Cerebellar nuclear complex (tissue), 1 donor: ENCODE data around the gene TM9SF2.
"Not testable (repeated sequence)": the region's sequence is repeated elsewhere in the genome, so short reads cannot be mapped to it uniquely, and the experiment has no call there.

Source experiments
- DNase-seq, 2 experiments: peaks; one replicate each; lab custom pipeline; 2025; lab: John Stamatoyannopoulos, UW

TM9SF2 gene

DNA sequence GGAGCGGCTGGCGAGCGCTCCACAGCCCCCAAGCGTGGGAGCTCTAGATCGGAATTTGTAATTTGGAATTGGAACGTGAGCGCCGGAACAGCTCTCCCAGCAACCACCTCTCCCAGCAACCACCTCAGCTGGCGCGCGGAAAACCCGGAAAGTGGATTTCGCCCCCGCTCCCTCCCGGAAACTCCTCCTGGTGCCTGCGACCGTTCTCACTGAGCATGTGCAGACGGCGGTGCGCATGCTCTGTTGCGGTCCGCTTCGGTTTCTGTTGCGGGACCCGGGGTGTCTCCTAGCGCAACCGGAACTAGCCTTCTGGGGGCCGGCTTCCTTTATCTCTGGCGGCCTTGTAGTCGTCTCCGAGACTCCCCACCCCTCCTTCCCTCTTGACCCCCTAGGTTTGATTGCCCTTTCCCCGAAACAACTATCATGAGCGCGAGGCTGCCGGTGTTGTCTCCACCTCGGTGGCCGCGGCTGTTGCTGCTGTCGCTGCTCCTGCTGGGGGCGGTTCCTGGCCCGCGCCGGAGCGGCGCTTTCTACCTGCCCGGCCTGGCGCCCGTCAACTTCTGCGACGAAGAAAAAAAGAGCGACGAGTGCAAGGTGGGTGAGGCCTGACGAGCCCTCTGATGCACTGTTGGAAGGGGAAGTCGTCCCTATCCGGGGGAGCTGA, at the start of gene TM9SF2:
Gene TM9SF2 (plus strand): TSS at position 289 of the 664 bp plus-strand sequence. CDS start 135 bp downstream, at position 424.
- peak; percentile 60 to 73 for DNase-seq

DNA sequence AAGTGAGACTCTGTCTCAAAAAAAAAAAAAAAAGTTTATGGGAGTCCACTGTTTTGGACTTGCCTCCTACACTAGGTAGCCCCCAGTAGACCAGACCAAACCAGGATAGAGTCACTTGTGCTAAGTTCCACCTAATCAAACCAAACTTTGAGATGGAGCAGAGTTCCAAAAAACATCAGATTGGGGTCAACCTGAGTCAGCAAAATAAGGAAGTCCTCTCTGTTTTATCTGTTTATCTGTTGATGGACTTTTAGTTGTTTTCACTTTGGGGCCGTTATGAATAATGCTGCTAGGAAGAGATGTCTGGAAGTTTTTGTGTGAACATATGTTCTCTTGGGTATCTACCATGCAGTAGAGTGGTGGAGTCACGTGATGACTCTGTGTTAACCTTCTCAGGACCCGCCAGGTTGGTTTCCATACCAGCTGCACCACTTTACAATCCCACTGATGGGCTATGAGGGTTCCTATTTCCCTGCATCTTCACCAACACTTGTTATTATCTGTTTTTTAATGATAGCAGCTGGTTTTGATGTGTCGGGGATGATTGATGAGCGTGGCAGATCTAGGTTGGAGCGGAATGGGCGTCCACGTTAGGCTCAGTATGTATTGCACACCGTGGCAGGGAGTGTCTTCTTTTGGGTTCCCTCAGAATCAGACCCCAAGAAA, 46.6 kb upstream of the TM9SF2 start:
- no peak for DNase-seq

- no peak for DNase-seq
Measured at GRCh38 chr13:99459099-99459850, 42.0 kb upstream of the TM9SF2 start.

DNA sequence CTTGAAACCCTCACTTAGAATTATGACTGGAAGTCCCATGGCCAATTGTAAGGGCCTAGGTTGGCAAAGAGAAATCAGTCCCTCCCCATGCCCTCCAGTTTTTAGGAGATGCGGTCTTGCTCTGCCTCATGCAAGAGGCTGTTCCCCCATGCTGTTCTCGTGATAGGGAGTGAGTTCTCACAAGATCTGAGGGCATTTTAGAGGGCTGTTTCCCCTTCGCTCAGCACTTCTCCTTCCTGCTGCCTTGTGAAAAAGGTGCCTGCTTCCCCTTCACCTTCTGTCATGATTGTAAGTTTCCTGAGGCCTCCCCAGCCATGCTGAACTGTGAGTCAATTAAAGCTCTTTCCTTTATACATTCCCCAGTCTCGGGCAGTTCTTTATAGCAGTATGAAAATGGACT, 40.5 kb upstream of the TM9SF2 start:
- not testable (repeated sequence) for DNase-seq

GRCh38 chr13:99463646-99464397, 37.5 kb upstream of the TM9SF2 start:
- DNase-seq: no peak

DNA sequence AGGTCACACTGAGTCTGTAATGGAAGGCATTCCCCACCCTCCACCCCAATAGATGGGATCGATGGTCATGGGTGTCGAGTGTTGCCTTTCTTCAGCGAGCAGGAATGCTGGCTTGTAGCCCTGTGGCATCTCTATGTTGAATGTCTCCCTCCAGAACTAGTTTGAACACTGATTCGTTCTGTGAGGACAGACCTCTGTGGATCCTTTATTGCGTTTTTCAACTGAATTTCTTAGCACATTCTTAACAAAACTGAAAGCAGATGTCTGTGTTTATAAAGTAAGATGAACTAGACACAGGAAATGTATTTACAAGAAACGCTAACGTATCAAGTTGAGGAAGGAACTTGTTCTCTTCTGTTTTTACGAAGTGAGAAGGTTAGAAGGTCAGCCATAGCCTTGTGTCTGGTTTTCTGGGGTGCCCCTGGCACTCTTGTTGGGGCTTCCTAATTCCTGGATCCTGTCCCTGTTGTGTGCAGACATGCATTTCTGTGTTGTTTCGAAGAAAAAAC, 36.8 kb upstream of the TM9SF2 start:
- no peak for DNase-seq

GRCh38 chr13:99465454-99465853, 35.8 kb upstream of the TM9SF2 start:
- DNase-seq: no peak

GRCh38 chr13:99467764-99468163, 33.5 kb upstream of the TM9SF2 start:
- DNase-seq: no peak

GRCh38 chr13:99469041-99469440, 32.2 kb upstream of the TM9SF2 start:
- no peak for DNase-seq

DNA sequence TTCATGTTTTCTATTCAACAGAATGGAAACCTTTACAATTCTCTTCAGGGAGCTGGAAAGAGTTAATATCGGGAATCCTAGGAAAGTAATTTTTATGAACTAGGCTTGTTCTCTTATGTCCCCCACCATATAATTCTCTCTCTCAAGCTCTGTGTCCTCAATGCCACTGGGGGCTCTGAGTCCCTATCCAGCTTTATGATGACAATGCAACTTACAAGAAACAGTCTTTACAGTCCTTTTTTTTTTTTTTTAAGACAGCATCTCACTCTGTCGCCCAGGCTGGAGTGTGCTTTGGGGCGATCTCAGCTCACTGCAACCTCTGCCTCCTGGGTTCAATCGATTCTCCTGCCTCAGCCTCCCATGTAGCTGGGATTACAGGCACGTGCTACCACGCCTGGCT, 31.2 kb upstream of the TM9SF2 start:
- no peak for DNase-seq

DNA sequence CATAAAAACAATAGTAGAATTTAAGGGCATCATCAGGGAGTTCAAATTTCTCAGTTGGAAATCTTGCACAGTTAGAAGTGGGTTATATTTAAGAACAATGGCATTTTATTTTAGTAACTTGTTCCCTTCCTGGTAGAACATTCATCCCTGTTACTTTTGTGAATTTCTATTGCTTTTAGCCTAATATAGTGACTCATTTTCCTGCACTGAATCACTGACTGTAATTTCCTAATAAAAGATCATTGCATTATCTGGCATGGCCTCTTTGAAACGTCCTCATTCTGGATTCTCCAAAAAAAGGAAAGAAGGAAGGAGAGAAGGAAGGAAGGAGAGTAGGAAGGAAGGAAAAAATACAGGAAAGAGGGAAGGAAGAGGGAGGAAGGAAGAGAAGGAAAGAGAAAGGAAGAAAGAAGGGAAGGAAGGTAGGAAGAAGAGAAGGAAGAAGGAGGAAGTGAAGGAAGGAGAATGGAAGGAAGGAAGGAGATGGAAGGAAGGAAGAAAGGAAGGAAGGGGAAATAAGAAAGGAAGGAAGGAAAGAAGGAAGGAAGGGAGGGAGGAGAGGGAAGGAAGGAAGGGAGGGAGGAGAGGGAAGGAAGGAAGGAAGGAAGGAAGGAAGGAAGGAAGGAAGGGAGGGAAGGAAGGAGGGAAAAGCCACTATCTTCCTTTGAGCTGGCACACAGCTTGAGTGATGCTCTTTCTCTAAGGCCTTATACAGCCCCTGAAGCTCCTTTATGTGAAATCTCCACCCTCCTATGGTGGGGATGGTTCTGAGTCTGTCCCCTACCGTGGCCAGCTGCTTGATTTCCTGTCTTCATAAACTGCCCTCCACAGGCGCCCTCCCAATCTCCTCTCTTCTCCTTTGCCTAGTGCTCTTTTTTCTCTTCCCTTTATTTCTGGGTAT, 29.8 kb upstream of the TM9SF2 start:
- DNase-seq: no peak

- no peak for DNase-seq
Measured at GRCh38 chr13:99472122-99472440, 29.2 kb upstream of the TM9SF2 start.

- DNase-seq: no peak
Measured at GRCh38 chr13:99473515-99473914, 27.8 kb upstream of the TM9SF2 start.

- no peak for DNase-seq
Measured at GRCh38 chr13:99476648-99477047, 24.6 kb upstream of the TM9SF2 start.

DNA sequence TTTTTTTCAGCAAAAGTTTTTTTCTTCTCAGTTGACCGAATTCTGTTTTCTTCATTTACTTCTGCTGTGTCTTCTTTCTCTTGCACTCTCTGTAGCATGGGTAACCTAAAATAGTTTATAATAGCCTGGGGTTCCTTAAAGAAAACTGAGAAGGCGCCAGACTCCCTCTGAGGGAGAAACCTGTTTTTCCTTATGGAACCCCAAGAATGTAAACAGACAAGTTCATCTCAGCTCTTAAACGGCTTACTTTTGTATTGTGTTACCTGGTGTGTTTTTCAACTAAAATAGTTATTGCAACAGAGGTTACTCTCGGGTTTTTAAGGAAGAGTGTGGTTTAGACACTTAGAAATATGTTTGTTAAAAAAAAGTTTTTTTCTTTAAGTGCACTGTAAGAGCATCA, 23.8 kb upstream of the TM9SF2 start:
- no peak for DNase-seq

GRCh38 chr13:99481366-99481765, 19.9 kb upstream of the TM9SF2 start:
- DNase-seq: no peak

DNA sequence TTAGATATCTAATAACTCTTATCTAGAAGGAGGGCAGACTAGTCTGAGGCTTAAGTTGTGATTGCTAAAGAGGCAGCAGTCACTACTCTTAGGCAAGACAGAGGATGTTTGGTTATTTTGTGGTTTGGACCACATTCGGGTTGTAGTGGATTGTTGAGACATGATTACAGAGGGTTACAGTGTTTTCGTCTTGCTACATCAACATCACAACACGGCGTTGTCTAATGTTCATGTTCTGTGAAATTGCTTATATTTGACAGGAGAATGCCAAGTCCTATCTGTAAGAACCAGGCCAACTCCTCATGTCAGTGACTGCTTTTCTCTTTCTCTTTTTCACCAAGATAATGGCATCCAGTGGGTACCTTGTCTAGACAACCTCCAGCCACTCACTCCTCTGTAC, 16.8 kb upstream of the TM9SF2 start:
- DNase-seq: no peak

DNA sequence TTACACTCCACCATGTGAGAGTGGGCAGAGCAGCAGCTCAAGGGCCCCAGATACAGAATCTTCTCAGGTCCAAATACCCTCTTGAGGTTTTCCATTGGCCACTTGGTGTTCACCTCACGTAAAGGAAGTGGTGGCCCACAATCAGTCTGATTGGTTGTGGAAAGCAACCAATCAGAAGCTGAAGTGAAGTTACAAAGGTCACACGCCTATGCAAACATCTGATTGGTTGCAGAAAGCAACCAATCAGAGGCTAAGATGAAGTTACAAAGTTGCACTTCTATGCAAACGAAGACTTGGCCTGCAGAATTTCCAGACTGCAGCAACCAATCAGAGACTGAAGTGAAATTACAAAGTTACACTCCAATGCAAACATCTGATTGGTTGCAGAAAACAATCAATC, 14.3 kb upstream of the TM9SF2 start:
- no peak for DNase-seq

GRCh38 chr13:99489028-99489427, 12.2 kb upstream of the TM9SF2 start:
- DNase-seq: no peak

DNA sequence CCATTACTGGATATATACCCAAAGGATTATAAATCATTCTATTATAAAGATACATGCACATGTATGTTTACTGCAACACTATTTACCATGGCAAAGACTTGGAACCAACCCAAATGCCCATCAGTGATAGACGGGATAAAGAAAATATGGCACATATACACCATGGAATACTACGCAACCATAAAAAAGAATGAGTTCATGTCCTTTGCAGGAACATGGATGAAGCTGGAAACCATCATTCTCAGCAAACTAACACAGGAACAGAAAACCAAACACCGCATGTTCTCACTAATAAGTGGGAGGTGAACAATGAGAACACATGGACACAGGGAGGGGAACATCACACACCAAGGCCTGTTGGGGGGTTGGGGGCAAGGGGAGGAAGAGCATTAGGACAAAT, 9.5 kb upstream of the TM9SF2 start:
- DNase-seq: not testable (repeated sequence)

DNA sequence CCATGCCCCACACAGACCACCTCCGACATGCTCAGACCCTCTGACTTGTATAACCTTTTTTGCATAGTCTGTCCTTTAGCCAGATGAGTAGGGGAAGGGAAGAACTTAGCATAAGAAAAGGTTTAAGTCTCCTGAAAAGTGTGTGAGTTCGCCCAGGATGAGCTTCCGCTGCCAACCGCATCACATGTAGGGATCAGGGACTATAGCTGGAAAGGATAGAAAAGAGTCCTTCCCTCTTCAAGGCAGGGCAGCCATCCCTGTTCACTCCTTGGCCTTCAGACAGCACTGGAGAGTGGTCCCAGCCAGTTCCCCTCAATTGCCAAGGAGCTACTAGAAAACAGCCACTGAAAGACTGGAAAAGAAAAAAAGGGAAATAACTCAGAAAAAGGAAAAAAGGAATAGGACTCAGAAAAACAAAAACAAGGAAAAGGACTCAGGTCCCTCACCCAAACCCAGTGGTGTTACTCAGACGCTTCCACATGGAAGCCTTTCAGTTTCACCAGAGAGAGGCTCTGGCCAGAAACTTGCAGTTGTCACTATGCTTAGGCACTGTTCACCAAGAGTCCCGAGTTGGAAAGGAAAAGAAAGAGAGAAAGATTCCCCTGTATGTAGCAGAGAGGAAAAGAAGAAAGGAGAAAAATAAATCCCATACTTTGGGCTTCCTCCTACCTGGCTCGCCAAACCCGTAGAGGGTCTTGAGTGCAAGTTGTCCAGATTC, 5.6 kb upstream of the TM9SF2 start:
- DNase-seq: no peak
